GM21526 (cell line): Measurements from ENCODE around the gene GOSR2.
"Not testable (repeated sequence)": the region's sequence is repeated elsewhere in the genome, so short reads cannot be mapped to it uniquely, and the experiment has no call there.

ENCODE experiments used
- ATAC-seq: cut with Tn5 transposase; IDR thresholded peaks from one replicate; pipeline ENCODE4 v1.9.1; 2021; ENCODE audit warnings: moderate library complexity; ENCODE audit not compliant: unreplicated experiment, low FRiP score

GOSR2 gene

DNA sequence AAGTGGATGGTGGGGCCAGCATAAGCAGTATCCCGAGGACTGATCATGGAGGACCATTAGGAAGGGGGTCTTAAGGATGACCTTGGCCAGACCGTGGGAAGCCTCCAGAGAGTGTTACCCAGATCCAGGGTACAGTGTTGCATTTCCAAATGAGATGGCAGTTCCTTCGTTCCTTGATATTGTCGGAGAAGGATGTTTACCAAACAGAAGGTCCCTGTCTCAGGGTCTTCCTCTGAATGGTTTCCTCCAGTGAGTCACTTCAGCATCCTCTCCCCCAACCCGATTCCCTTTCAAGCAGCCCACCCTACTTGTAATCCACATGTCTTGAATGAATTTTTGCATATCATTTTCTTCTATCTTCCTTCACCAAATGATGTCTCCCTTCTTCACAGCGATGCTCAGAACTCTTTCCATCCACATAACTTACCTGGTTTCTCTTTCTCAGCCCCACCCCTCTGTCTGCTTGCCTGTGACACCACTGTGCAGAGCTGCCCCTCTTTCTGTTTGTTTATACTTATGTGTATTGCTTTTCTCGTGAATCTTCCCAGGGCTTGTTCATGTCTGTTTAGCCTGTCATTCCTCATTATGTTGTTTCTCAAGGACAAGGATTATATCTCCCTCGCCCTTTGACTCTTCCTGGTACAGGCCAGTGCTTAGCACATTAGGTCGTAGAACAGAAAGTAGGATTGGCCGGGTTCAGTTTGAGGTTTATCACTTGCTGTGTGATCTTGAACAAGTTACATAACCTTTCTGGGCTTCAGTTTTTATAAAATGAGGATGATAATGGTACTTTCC lies 5.7 kb downstream of the GOSR2 start:
- ATAC-seq: no peak

DNA sequence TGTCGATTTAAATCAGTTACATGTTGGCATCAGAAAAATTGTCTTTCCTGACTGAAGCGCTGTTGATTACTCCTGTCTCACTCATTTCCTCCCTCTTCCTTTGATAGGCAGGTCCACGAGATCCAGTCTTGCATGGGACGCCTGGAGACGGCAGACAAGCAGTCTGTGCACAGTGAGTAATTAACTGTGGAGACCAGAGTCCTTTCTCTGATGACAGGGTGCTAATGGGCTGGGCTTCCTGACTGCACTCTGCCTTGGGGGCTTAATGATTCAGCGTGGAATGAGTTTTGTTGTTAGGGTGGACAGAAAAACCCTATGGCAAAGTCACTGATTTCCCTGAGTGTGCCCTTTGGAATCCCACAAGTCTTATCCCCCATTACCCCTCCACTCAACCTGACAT lies 6.5 kb downstream of the GOSR2 start:
- ATAC-seq: no peak

DNA sequence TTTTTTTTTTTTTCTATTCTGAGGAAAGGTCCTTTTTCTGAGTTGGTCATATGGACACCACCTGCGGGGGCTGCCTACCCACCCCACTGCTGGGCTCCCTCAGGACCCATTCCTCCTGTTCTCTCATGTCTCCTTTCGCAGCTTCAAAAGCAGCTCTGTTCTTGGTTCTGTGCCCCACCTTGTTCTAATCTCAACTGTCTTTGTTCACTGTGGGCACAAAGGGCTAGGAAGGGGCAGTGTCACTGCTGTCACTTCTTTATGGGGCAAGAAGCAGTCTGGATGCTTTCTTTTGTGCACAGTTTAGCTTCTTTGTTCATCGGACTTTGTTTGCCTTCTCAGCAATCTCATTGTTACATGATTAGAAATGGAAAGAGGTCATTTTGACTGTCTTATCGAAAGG lies 7.1 kb downstream of the GOSR2 start:
- ATAC-seq: no peak

DNA sequence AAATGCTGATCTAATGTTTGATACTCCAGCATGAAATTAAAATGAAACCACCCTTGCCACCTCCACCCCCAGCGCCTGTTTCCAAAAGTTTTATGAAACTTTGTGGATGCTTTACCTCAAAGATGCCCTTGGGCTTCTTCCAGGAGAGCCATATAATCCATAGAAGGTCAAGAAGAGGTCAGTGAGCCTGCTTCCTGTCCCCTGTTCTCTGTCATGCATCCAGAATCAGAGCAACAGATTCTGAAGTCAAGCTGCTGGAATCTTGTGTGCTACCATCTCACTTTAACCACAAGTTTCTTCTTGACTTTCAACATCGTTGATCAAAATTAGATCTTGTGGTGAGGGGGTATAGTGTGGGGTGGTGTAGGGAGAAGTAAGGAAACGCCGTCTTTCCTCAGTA lies 8.6 kb downstream of the GOSR2 start:
- ATAC-seq: no peak

DNA sequence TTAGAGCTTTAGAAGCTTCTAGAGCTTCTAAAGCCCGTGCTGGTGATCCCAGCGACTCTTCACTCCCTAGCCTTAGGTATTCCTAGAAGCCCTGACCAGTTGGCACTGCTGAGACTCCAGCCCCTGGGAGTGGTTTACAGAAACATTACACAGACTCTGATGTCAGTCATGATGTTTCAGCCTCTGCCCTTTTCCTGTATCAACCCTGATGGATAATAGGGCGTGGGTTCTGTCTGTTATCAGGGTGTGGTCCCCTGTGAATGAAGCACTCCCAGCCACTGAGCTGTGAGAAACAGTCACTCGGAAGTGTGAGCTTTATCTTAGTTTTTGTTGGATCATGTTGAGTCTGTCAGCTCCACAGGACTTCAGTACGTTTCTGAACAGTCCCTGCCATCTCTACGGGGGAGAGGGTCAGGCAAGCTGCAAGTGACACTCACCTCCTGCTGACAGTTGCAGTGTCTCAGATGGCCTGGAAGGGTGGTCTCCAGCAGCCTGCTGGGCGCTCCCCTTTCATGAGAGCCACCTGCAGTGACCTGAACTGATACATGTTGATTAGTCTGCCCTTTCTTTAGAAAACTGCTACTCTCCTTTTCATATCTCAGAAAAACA lies 12.8 kb downstream of the GOSR2 start:
- no peak for ATAC-seq

DNA sequence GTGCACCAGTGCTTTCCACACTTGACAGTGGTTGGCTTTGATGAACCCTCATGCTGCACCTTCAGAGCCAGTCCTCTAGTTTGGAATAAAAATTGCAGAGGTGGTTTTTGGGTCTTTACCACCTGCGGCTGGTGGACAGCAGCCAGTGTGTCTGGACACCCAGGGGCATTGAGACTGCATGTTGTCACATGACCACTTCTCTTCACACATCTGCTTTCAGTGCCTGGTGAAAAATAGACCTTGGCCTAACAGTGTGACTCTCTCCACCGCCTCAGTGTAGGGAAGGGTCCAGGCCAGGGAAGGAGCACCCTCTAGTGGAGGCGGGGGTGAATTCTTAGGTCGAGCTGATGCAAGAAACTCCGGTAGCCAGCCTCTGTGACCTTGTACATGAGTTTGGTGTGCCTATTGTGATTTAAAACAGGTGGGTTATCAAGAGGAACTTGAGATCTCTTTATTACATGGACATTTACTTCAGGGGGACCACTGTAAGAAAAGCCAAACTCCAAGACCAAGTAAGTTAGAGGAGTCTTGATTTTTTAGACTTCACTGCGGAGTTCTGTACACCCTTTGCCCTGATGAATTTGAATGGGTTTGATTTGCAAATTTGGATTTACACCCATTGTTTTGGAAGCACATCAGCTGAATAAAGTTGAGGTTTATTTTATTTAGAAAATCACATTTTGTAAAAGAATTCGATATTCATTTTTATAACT lies 17.9 kb downstream of the GOSR2 start:
- no peak for ATAC-seq

DNA sequence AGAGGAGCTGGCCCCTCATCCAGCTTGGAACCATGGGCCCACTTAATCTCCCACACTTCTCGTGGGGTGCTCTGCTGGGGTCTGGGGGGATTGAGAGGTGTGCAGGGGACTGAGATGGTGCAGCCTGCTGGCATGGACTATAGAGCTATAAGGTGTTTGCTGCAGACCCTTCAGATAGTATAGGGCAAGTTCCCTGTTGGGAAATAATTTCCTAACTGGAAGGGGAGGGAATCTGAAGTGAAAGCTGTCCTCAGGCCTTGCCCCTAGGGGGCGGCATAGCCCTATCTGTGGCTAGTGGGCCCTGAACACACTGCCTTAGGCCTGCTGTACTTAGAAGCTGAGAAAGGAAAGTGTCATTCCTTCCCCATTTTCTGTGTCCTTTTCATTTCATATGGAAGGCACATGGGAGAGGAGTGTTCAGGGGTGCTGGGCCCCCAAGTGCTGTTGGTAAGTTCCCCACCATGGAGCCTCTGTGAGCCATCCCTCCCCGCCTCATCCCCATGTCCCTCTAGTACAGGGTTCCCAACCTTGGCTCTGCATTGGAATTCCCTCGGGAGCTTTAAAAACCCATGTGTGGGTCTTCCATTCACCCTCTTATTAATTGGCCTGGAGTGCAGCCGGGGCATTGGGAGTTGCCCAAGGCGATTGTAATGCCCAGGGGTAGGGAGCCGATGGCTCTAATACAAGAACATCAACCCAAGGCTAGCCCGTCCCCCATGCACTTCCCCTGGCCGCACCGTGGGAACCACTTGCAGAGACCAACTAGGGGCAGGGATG lies 19.7 kb downstream of the GOSR2 start:
- no peak for ATAC-seq

DNA sequence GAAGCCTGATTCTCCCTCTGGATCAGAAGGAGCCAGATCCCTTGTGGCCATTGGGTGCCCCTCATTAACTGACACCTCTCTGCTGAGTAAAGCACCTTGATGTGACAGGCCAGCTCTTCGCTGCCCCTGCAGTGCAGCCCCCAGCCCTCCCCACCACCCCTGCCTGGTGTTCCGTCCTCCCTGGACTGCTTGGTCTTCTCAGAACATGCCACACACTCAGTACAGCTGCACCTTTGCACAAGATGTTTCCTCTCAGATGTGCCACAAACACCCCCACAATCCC lies 20.2 kb downstream of the GOSR2 start:
- ATAC-seq: no peak

DNA sequence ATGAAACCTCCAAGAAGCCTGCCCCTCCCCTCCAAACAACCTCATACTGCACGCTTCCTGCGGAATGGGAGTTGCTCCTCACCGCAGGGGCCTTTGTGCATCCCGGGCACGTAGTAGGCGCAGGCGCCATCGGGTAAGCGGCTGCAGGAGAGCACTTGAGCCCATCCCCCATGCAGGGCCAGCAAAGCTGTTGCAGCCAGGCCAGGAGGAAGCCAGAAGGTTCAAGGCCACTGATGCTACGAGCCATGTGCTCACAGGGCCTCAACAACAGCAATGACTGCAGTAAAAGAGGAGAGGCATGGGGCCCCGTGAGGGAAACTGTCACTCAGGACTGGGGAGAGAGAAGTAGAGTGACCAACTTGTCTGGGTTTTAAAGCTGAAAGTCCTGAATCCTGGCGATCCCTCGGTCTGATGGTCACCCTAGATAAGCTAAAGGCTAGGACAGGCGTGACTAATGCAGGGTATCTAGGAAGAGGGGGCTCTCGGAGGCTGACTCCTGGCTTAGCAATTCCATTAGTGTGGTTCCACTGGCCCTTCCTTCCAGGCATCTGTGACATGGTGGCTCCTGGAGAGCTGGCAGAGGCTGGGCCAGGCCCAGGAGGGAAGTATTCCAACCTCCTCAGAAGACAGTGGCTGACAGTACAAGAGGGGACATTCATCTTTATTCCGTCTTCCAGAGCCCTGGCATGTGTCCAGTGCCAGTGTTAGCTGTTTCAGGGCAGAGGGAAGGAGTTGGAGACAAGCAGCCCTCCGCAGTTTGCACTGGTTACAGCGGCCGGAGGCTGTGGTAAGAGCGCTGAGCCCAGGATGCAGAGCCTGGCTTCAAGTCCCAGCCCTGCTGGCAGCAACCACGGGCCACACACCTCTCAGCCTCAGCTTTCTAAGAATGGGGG lies 20.8 kb downstream of the GOSR2 start:
- no peak for ATAC-seq

DNA sequence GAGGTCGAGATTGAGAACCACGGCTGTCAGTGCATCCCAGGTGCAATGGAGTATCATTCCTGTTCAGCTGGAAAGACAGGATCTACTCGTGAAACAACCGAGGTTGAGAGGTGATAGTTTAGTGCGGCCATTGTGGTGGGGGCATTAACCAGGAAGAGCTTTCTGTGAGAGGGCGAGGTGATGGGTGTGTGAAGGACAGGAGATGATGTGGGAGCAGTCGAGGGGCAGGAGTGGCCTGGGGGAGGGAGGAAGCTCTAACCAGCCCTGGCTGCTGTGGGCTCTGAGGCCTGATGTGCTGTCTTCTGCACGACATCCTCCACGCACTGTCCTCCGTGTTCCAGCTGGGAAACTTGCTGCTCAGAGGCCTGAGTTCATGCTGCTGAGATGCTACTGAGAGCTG lies 22.0 kb downstream of the GOSR2 start:
- ATAC-seq: no peak

DNA sequence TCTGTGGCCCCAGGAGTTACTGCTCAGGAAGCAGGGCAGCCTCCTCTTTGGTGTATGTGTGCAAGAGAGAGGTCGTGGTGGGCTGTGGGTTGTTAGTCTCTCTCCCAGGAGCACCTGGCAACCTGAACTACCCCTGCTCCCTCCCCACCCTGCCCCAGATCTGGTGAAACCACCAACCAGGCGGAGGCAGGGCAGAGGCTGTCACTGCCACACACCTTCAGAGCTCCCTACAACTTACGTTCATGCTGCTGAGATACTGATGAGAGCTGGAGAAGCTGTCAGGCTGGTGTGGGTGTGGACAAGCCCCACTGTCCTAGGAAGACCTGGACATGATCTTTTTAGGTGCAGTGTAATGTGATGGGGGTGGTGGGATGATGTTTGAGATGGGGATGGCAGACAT lies 24.3 kb downstream of the GOSR2 start:
- no peak for ATAC-seq

DNA sequence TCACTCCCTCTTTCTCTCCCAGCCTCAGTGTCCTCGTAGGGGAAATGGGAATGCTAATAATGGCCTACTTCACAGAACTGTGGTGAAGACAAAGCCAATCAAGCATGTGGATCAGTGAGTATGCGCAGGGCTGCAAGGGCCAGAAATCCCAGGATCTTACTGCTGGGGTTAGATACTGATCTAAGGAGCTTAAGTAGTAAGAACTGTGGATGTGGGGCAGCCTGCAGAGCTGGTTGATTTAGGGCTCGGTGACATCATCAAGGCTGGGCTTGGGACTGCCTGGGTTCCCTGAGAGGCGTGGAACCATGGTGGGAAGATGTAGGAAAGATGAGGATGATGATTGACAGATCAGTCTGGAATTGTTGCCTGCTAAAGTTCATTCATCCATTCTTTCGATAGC lies 25.6 kb downstream of the GOSR2 start:
- no peak for ATAC-seq

DNA sequence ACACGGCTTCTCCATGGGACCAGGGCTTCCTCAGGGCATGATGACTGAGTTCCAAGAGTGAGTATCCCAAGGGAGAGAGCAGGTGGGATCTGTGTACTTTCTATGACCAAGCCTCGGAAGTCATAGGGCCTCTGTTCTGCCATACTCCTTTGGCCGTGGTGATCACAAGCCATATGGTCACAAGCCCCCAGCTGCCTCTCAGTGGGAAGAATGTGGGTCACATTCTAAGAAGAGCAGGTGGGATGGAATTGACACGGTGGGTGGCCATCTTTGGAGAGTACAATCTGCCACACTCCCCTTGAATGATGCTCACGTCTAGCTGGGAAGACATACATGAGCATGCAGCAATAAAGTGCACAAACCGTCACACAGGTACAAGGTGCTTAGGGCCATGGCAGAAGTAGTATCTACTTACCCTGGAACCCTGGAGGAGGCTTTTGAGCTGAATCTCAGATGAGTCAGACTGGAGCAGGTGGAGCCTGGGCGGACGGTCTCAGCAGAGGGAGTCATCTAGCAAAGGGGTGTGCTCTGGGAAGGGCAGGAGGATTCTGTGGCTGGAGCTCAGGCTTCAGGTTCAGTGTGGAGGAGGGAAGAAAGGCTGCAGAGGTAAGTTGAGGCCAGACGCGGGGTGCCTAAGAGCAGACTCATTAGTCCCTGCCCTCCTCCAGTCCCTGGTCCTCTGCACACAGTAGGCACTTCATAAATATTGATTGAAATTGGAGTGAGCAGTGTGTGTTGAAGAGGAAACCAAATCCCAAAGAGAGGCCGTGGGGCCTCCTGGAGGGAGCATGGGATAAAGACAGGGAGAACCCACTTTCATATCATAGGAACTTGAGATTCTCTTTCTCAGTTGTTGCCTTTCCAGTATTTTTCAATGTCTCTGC lies 26.6 kb downstream of the GOSR2 start:
- ATAC-seq: no peak

DNA sequence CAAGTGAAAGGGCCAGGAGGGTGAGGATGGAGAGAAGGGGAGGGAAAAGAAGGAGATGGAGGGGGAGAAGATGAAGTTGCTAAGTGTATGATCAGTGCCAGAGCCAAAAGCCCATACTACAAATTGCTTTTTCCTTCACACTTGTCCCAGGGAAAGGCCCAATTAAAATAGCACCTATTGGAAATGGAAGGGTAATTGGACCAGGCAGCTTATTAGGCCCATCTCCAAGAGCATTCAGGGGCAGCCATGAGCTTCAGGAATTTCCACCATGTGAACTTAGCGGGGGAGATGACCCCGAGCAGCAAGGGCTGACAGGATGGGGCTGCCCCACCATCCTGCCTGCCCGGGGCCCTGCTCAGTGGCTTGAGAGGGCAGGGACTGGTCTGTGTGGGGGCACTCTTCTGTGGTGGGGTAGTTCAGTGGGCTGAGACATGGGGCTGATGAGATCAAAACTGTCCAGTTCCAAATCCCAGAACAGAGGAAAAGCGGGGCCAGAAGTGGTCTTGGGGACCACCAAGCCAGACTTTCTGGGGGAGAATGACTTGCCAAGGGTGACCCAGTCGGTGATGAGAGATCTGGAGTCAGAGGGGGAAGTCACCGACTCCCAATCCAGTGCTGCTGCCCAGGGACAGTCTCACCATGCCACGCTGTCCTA lies 27.5 kb downstream of the GOSR2 start:
- ATAC-seq: no peak

DNA sequence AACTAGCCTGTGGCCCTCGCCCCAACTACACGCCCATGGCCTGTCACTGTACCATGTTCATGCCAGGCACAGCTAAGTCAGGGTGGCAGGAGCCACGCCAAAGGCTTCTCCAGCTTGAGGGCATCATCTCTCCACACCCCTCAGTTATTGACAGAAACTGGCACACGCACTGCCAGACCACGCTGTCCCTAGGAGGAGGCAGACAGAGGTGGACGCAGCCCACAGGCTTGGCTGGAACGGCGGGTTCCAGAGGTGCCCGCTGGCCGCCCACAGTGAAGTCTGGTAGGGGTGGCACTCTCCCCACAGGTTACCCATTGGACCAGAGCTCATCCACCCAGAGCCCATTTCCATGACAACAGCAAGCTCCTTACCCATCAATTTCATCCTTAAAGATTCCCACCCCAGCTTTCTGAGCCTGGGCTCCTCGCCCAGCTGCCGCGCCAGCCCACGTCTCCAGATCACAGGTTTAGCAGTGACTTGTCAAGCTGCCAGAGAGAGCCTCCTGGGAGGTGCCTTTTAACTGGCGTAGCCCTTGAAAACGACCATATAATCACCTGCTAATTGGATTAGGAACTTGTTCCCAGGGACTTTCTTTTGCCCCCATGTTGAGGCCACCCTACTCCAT lies 28.1 kb downstream of the GOSR2 start:
- no peak for ATAC-seq

DNA sequence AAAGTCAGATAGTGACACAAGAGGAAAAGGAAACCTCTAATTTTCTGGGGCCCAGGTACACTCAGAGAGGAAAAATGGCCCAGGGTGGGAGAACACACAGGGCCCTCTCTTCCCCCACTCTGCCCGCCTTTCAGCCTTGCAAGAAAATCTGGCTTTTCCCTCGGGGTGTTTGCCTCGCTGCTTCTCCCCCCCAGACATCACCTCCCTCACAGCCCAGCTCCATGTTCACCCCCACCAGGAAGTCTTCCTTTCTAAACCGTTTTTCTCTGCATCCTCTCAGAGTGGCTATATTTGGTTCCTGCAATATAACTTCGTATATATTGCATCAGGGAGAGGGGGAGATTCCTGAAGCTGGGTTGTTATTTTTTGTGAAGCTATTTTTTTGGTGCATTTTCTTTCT lies 28.7 kb downstream of the GOSR2 start:
- no peak for ATAC-seq

DNA sequence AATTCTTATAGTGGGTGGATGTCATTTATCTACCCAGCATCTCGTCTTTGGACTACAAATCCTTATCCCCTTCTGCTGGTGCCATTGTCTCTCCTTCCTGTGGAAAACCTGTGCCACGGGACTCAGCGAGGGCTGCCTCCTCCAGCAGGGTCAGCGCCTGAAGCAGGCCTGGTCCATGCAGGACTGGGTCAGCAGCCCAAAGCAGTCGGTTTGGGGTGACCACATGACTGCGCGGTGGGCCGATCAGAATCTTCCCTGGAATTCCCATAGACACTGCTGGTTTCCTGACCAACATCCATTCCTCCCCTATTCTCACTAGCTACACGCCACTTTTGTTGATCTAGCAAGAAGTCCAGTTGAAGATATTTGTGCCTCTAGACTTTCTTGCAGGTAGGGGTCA lies 29.2 kb downstream of the GOSR2 start:
- ATAC-seq: no peak

DNA sequence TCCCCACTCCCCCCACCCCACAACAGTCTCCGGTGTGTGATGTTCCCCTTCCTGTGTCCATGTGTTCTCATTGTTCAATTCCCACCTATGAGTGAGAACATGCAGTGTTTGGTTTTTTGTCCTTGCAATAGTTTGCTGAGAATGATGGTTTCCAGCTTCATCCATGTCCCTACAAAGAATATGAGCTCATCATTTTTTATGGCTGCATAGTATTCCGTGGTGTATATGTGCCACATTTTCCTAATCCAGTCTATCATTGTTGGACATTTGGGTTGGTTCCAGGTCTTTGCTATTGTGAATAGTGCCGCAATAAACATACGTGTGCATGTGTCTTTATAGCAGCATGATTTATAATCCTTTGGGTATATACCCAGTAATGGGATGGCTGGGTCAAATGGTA lies 30.2 kb downstream of the GOSR2 start:
- ATAC-seq: not testable (repeated sequence)
